OCI-LY7 (cell line): Measurements from ENCODE around the gene CYP26A1.

ENCODE experiments used
- EZH2phosphoT487 ChIP-seq: fragments of 200-600 bp; sonication (generic); IDR thresholded peaks from 2 replicates; pipeline ENCODE4 v1.6.1; 2018; ENCODE audit warnings: low read depth, borderline replicate concordance, mild to moderate bottlenecking, mixed run types, antibody characterized with exemption, low read length, moderate library complexity, mixed read lengths
- TF ChIP-seq, protein P1 (sequence below): fragments of 200-600 bp; sonication (generic); conservative IDR thresholded peaks from 2 replicates; pipeline ENCODE4 v1.5.1; 2014; ENCODE audit warnings: mild to moderate bottlenecking, antibody characterized with exemption, low read length, moderate library complexity, mixed read lengths

DNA sequence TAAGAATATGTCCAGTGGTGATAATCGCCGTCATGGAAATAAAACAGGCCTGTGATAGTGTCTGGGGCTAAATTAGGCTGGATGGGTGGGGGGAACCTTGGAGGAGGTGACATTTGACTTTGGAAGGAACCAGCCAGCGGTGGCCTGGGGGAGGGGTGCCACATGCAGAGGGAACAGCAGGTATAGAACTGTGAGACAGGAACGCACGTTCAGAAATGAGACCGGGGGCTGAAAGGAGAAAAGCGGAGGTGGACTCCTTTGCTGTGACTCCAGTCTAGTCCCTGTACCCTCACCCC, 2.6 kb upstream of the CYP26A1 start:
- TF ChIP-seq, protein P1, sequence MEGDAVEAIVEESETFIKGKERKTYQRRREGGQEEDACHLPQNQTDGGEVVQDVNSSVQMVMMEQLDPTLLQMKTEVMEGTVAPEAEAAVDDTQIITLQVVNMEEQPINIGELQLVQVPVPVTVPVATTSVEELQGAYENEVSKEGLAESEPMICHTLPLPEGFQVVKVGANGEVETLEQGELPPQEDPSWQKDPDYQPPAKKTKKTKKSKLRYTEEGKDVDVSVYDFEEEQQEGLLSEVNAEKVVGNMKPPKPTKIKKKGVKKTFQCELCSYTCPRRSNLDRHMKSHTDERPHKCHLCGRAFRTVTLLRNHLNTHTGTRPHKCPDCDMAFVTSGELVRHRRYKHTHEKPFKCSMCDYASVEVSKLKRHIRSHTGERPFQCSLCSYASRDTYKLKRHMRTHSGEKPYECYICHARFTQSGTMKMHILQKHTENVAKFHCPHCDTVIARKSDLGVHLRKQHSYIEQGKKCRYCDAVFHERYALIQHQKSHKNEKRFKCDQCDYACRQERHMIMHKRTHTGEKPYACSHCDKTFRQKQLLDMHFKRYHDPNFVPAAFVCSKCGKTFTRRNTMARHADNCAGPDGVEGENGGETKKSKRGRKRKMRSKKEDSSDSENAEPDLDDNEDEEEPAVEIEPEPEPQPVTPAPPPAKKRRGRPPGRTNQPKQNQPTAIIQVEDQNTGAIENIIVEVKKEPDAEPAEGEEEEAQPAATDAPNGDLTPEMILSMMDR: no peak
- no peak for TF ChIP-seq EZH2phosphoT487
